ENCODE data around the gene ZNF513. TPM values are rescaled to one million over a fixed set of nuclear protein-coding genes. Genes with fewer than 3 reads are reported as not detected.

ZNF513 gene
- total RNA-seq, 1 experiment from 2014 or later, result 23.6 TPM

DNA sequence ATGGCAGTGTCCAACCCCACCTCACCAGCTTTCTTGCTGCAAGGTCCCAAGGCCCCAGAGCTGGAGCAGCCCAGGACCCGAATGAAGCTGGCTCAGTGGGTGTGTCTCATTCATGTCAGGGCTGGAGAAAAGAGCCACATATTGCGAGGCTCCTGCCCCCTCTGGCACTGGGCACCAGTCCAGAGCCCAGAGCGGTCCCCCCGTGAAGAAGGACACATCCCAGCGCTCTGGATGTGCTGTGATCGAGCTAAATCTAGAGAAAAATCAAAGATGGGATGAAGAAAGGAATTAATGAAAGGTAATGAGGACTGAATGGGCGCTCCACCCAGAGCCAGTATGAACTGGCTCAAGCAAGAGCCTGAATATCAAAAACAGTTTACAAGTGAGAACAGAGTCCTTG is 44.4 kb downstream of the ZNF513 start:
- no peak overlapping the region for H3K4me3 Mint-ChIP-seq
- peaks cover 66% of the 10 kb centered on the region for H3K36me3 Mint-ChIP-seq
- H3K27me3 Mint-ChIP-seq (ENCODE audit: low read depth), result no peaks in the 10 kb centered on the region
- H3K9me3 Mint-ChIP-seq, result no peaks in the 10 kb centered on the region
- TF ChIP-seq HMGXB4 (CRISPR knock-in tag; IDR thresholded peaks at IDR 0.05), result no peak
- TF ChIP-seq ZNF281 (CRISPR knock-in tag; IDR thresholded peaks at IDR 0.05), result no peak
- TF ChIP-seq USF2 (CRISPR knock-in tag; IDR thresholded peaks at IDR 0.05), result no peak
- TF ChIP-seq, protein P1, sequence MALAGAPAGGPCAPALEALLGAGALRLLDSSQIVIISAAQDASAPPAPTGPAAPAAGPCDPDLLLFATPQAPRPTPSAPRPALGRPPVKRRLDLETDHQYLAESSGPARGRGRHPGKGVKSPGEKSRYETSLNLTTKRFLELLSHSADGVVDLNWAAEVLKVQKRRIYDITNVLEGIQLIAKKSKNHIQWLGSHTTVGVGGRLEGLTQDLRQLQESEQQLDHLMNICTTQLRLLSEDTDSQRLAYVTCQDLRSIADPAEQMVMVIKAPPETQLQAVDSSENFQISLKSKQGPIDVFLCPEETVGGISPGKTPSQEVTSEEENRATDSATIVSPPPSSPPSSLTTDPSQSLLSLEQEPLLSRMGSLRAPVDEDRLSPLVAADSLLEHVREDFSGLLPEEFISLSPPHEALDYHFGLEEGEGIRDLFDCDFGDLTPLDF (CRISPR knock-in tag; IDR thresholded peaks at IDR 0.05), result no peak
- TF ChIP-seq ZNF317 (CRISPR knock-in tag; IDR thresholded peaks at IDR 0.05; ENCODE audit: borderline replicate concordance, low read depth), result no peak
- TF ChIP-seq OVOL2 (CRISPR knock-in tag; IDR thresholded peaks at IDR 0.05; ENCODE audit: borderline replicate concordance), result no peak
- TF ChIP-seq SMAD4 (CRISPR knock-in tag; IDR thresholded peaks at IDR 0.05), result no peak
- TF ChIP-seq ZNF671 (CRISPR knock-in tag; IDR thresholded peaks at IDR 0.05), result no peak
- no peak for TF ChIP-seq EMX1 (CRISPR knock-in tag; IDR thresholded peaks at IDR 0.05)
- no peak for TF ChIP-seq IRF2 (CRISPR knock-in tag; IDR thresholded peaks at IDR 0.05; ENCODE audit: borderline replicate concordance, low read depth)
- TF ChIP-seq, protein P2, sequence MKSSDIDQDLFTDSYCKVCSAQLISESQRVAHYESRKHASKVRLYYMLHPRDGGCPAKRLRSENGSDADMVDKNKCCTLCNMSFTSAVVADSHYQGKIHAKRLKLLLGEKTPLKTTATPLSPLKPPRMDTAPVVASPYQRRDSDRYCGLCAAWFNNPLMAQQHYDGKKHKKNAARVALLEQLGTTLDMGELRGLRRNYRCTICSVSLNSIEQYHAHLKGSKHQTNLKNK (CRISPR knock-in tag; IDR thresholded peaks at IDR 0.05), result no peak
- TF ChIP-seq JUN (CRISPR knock-in tag; IDR thresholded peaks at IDR 0.05), result no peak
- TF ChIP-seq ATF6 (CRISPR knock-in tag; IDR thresholded peaks at IDR 0.05), result no peak
- TF ChIP-seq CDX4 (CRISPR knock-in tag; IDR thresholded peaks at IDR 0.05; ENCODE audit: borderline replicate concordance), result no peak
- no peak overlapping the region for H3K27ac Mint-ChIP-seq
- ChIA-PET CTCF (no interaction called here), POLR2A (no interaction called here)
- DNase-seq (ENCODE audit: low spot score) (no peak), ATAC-seq (no peak)
- H3K4me1 Mint-ChIP-seq, result no peaks in the 10 kb centered on the region

- Mint-ChIP-seq H3K4me3 (no peak overlapping the region), H3K9me3 (no peaks in the 10 kb centered on the region), H3K4me1 (no peaks in the 10 kb centered on the region), H3K27ac (no peak overlapping the region), H3K36me3 (peaks cover 64% of the 10 kb centered on the region), H3K27me3 (ENCODE audit: low read depth) (no peaks in the 10 kb centered on the region)
- DNase-seq (ENCODE audit: low spot score) (no peak), ATAC-seq (no peak)
- CTCF ChIA-PET, result no interaction called here
- POLR2A ChIA-PET, result no interaction called here
- TF ChIP-seq TEAD1 (CRISPR knock-in tag; IDR thresholded peaks at IDR 0.05) (no peak), ATF6 (CRISPR knock-in tag; IDR thresholded peaks at IDR 0.05) (no peak), PREB (CRISPR knock-in tag; IDR thresholded peaks at IDR 0.05; ENCODE audit: borderline replicate concordance) (no peak), PRDM15 (CRISPR knock-in tag; IDR thresholded peaks at IDR 0.05) (no peak)
Measured at GRCh38 chr2:27335311-27335710, 45.2 kb downstream of the ZNF513 start.

Measured in WTC11 (cell line).